PC-3 (cell line): Measurements from ENCODE around the gene FBXO38.

Experiments used
- EZH2phosphoT487 ChIP-seq: fragments of 300-600 bp; sonication (generic); IDR thresholded peaks from 2 replicates; pipeline ENCODE4 v1.6.1; 2018; ENCODE audit warnings: mild to moderate bottlenecking, antibody characterized with exemption, low read length, borderline replicate concordance
- TF ChIP-seq, protein P1 (sequence below): fragments of 300-600 bp; sonication (generic); conservative IDR thresholded peaks from 2 replicates; pipeline ENCODE4 v1.5.1; 2017; ENCODE audit warnings: antibody characterized with exemption, low read depth, mild to moderate bottlenecking, low read length

DNA sequence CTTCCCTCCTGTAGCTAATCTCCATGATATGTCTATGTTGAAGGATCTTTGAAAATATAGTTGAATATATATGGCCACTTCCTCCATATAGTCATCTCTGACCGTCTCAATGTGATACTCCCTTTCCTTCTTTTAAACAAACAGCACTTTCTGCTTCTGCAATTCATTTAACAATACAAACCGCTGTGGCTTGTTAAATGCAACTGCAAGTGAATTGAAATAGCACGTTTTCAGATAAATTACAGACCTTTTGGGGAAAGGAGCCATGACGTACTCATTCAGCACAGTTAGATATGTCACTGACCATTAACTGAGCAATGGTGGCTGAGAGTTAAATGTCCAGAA, 82.5 kb downstream of the FBXO38 start:
- TF ChIP-seq, protein P1, sequence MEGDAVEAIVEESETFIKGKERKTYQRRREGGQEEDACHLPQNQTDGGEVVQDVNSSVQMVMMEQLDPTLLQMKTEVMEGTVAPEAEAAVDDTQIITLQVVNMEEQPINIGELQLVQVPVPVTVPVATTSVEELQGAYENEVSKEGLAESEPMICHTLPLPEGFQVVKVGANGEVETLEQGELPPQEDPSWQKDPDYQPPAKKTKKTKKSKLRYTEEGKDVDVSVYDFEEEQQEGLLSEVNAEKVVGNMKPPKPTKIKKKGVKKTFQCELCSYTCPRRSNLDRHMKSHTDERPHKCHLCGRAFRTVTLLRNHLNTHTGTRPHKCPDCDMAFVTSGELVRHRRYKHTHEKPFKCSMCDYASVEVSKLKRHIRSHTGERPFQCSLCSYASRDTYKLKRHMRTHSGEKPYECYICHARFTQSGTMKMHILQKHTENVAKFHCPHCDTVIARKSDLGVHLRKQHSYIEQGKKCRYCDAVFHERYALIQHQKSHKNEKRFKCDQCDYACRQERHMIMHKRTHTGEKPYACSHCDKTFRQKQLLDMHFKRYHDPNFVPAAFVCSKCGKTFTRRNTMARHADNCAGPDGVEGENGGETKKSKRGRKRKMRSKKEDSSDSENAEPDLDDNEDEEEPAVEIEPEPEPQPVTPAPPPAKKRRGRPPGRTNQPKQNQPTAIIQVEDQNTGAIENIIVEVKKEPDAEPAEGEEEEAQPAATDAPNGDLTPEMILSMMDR, result no peak
- no peak for TF ChIP-seq EZH2phosphoT487
